Measurements from ENCODE around the gene MAMDC2.

MAMDC2 gene

DNA sequence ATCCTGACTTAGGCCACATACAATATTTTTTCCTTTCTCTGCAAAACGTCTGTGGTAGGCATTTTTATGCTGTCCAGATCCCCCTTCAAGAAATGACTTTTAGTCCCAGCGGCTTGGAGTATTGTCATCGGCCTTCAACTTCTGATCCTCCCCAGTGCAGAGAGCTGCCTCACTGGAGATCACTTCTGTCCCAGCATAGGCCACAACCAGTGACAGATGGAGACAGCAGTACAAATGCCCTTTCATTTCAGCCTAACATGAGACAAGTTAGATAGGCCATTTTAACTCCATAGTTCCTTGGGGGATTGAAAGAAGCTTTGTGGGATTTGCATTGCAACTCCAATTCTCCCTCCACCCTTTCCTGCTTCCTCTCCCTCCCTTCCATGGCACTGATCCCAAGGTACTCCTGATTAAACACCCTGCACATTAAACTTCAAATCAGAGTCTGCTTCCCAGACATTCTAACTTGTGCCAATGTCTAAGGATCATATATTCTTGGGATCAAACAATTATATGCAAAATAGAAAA, 3.2 kb upstream of the MAMDC2 start:
- DNase-seq: no peak

DNA sequence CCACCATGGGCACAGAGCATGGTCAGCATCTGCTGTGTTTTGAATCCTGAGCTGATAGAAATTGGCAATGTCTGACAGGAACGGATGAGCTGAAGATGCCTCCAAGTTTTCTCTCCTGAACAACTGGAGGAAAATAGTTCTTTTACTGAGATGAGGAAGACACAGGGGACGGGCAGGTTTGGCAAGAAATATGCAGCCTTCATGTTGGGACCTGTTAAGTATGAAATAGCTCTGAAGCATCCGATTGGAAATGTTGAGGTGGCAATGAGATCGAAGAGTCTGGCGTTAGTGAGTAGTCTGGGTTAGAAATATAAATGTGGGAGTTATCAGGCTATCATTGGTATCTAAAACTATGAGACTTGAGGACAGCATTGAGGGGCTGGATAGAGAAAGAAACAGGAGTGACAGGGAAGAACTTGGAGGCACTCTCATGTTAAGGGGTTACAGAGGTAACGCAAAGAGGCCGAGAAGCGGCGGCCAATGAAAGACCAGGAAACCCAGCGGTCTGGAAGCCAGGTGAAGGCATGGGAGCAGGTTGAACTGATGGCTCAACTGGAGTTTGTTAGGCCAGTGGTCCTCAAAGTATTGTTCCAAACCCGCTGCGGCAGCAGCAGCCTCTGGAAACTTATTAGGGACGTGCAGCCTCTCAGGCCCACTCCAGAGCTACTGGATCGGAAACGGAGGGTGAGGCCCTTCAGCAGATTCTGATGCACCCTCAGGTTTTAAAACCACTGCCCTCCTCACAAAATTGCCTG, 1.0 kb upstream of the MAMDC2 start:
- no peak for DNase-seq

GRCh38 chr9:70043285-70043684, 363 bp upstream of the MAMDC2 start:
- DNase-seq: no peak

DNA sequence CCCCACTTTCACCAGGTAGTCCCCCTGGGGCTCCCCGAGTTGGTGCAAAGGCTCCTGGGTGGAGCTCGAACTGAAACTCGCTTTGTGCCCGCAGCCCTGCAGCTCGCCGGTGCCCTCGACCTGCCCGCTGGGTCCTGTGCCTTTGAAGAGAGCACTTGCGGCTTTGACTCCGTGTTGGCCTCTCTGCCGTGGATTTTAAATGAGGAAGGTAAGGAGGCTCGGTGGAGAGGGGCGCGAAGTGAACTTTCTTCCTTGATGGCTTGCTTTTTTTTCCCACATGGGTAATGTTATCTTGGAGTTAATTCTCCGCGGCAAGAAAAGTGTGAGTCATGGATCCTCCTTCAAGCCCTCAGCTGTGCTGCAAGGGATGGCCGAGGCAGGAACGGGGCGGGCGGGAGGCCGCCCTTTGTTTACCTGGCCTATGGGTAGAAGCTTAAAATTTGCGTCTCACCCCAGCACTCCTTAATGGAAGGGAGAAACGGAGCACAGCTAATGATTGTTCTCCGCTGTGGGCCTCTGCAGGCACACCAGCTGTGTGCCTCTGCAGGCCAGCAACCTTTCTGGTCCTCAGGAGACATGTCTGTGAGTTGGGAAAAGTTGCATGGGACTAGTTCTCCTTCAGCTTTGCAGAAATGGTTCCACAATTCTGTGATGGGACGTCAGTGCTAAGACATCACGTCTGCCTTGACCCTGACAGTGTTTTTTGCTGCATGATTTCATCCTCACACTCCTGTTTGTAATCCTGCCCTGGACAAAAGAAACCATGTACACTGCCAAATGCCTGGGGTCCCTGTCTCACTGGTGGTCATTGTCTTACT, 1.1 kb downstream of the MAMDC2 start:
- no peak for DNase-seq

GRCh38 chr9:70045452-70045851, 1.8 kb downstream of the MAMDC2 start:
- DNase-seq: no peak

DNA sequence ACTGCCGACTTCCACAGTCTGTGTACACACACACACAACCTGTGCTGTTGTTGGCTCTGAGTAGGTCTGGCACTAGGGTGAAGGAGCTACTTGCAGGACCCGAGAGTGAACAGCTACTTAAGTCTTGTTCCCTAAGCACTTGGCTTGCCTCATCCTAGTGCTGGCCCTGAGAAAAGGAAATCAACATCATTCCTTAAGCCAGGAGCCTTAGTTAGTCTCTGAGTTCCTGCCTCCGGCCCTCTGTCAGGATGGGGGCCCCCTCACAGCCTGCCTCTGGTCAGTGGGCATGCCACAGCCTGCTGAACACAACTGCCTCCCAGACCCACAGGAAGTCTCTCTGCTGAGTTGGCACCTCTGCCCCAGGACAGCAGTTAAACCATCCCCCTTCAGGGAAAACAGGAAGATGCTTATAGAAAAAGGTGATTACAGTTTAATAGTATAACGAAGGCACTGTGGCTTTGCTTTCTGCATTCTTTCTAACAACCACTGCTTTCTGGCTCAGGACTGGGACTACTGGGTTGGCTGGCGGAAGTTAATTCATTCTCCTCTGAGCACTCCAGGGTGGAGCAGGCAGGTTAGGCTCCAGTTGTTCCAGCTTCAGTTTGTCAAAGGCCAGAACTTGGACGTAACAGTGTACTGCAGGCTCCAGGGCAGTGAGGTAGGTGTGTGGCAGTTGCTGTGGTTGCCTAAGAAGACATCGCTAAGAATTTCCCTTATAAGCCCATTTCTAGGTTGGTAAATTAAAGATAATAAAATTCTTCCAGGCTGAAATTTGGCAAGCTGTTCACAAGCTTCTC, 2.8 kb downstream of the MAMDC2 start:
- DNase-seq: no peak

- DNase-seq: no peak
These were observed 5.6 kb downstream of the MAMDC2 start for GRCh38 chr9:70049236-70049635.

- no peak for DNase-seq
These were observed 6.1 kb downstream of the MAMDC2 start for GRCh38 chr9:70049672-70050271.

- DNase-seq: no peak
These were observed 9.1 kb downstream of the MAMDC2 start for GRCh38 chr9:70052768-70053167.

GRCh38 chr9:70053864-70054263, 10.2 kb downstream of the MAMDC2 start:
- DNase-seq: peak; percentile 52

- no peak for DNase-seq
These were observed 10.9 kb downstream of the MAMDC2 start for GRCh38 chr9:70054521-70054920.

DNA sequence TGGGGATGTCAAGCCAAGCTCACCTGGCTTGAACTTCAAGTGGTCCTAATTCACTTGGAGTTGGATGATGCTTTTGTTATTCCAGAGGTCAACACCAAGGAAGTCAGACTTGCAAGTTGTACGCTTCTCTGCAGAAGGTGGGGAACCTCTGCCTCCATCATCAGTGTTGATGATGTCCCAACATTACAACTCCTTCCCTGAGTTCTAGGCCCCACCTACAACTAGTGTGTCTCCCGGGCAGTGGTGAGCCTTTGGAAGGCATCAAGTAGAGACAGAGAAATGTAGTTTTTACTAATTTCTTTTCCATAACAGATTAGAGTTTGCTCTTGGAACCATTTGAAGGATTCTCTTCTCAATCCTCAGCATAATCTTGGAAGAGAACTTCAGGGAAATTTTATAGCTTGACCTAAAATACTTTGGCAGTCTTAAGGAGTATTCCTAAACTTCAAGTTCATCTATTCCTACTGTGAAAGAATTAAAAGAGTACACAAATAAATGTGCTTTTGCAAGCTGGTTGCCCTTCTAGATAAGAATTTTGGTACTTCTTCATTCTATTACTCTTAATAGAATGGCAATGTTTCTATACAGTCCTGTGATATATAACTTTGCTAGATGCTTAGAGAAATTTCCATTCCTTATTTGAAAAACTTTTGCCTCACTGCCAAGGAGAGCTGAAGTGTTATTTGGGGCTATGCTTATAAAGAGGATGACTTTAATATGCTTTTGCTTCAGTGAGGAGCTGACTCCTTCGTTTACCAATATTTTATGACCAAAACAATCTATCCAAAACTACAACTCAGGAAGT, 12.0 kb downstream of the MAMDC2 start:
- DNase-seq: no peak

DNA sequence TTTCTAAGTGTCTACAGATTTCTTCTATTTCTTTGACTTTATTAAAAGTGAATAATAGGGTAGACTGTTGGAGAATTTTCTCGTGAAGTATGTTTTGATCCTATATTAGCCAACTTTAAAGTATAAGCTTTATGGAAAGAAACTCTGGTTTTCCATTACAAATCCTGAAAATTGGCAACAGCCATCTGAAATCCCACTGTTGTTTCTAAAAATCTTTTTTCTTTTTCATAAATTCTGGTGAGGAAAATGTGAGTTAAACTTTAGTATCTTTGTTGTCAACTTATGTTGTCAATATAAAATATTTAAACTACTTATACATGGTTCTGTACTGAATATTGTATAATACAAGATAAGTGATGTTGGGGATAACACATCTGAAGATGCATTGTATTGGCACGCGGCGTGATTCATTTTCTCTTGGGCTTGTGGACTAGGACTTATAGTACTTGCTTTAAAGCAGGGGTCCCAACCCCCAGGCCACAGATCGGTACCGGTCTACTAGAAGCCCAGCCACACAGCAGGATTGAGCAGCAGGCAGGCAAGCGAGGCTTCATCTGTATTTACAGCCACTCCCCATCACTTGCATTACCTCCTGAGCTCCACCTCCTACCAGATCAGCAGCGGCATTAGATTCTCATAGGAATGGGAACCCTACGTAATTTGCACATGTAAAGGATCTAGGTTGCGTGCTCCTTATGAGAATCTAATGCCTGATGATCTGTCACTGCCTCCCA, 12.7 kb downstream of the MAMDC2 start:
- no peak for DNase-seq

GRCh38 chr9:70058569-70059116, 15.0 kb downstream of the MAMDC2 start:
- no peak for DNase-seq

DNA sequence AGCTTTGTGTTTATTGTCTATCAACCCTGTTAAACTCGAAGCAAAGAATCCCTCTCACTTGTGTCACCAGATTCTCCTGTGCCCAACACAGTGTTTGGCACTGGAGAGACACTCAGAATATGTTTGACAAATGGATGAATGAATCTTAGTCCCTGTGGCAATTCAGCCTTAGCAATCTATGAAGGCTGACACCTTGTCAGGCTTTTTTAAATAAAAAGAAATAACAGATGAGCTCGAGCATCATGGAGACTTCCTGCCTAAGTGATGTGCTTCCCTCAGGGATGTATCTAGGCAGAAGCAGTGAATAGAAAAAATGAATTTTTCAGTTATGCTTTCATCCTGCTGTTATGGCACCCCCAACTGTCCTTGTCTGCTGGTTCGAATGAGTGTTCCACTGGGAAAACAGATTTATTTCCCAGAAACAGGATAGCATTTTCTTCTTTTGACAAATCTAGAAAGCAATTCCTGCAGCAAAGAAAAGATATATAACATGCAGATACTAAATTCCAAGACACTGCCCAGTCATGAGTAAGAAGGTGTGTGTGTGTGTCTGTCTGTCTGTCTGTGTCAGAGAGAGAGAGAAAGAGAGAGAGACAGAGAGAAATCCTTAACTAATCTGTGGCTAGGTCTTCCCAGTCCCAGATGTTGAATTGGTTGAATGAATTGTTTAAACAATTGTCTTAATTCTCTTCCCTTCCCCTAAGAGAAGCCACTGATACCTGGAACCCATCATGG, 16.7 kb downstream of the MAMDC2 start:
- no peak for DNase-seq

- DNase-seq: no peak
These were observed 17.3 kb downstream of the MAMDC2 start for GRCh38 chr9:70060883-70061507.

DNA sequence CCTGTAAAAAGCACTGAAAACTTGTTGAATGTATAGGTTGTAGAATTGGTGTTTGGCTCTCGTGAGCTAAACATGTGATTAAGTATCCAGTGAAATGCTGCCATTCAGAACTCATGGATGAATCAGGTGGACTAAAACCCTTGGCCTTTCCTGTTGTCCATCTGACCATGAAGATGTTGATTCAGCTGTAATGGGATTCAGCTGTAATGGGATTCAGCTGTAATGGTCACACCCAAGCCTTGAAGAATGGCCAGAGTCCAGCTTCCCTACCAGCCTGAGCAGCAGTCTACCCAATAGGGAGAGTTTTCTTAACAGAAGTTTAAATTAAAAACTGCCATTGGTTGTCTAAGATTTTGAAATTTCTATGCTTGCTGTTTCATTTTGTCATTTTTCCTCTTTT, 18.1 kb downstream of the MAMDC2 start:
- no peak for DNase-seq

DNA sequence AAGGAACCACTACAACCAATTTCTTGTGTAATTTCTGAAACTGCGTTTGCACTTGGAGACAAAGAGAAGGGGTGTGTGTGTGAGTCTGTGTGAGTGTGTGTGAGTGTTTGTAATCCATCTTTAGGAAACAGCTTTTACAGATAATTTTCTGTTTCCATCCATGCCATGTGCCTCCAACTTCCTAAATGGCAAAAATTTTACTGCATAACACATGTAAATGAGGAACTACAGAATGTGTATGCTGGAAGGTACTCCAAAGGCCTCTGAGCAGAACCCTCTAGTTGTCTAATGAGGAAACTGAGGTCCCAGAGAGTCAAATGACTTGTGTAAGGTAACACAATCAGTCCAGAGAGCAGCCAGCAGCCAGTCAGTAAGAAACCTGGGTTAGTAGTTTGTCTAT, 20.8 kb downstream of the MAMDC2 start:
- no peak for DNase-seq

DNA sequence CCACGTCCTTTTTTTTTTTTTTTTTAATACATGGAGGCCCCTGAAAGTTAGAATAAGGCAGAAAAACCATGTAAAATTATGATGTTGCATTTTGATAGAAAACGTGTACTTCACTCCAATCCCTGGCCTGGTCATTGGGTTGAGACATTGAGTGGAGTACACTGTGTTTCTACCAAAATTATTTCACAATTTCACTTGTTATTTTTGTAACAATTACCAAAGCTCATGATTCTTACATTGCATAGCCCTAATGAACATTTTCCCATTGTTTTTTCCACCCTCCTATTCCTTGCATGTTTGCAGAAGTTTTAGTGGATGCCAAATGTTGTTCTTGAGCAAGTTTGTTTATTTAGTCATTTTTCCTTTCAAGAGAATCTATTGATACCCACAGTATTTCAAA, 21.9 kb downstream of the MAMDC2 start:
- no peak for DNase-seq

- no peak for DNase-seq
These were observed 22.8 kb downstream of the MAMDC2 start for GRCh38 chr9:70066418-70066817.
